Panc1 (cell line): ENCODE results near the gene DDX20. TPM values are rescaled to one million over a fixed set of nuclear protein-coding genes. Genes with fewer than 3 reads are reported as not detected.

Experiments
- ATAC-seq: fragments of 200-7000 bp; cut with Tn5 transposase; 2 replicates; pipeline ENCODE4 v1.9.1; 2020; ENCODE audit warnings: mild to moderate bottlenecking, moderate library complexity
- BruUV-seq: library from RNA; stranded (reverse); fragments of 400-500 nt; replicated peaks from 2 replicates; lab custom pipeline; 2021; lab: Mats Ljungman, UMichigan
- CTCF ChIA-PET: fragments of 300-600 bp; sonication (Branson Sonifier 250); formaldehyde crosslinking; loops from one replicate; lab custom pipeline; 2022; ENCODE audit warnings: antibody characterized with exemption; lab: Charles Lee
- POLR2A ChIA-PET: fragments of 300-600 bp; sonication (Branson Sonifier 250); formaldehyde crosslinking; loops from one replicate; lab custom pipeline; 2022; ENCODE audit warnings: antibody characterized with exemption; lab: Charles Lee
- DNase-seq: peaks from one replicate; pipeline ENCODE4 v3.0.0-alpha.2; 2010; ENCODE audit warnings: low read depth, low spot score
- H3K27ac ChIP-seq: 2 replicates; pipeline ENCODE4 v1.5.1; 2011; ENCODE audit warnings: mild to moderate bottlenecking, low read length, inconsistent platforms
- H3K27me3 ChIP-seq: fragments of 200-500 bp; sonication (Bioruptor generic); 2 replicates; pipeline ENCODE4 v1.6.0; 2014; ENCODE audit warnings: low read length, inconsistent platforms; ENCODE audit not compliant: control insufficient read depth, insufficient read depth
- H3K36me3 ChIP-seq: fragments of 200-500 bp; sonication (Bioruptor generic); 2 replicates; pipeline ENCODE4 v1.5.1; 2014; ENCODE audit warnings: inconsistent platforms, mild to moderate bottlenecking, low read length, moderate library complexity; ENCODE audit not compliant: control insufficient read depth, insufficient read depth
- H3K4me1 ChIP-seq: 2 replicates; pipeline ENCODE4 v1.5.1; 2011; ENCODE audit warnings: inconsistent platforms, mild to moderate bottlenecking, low read length, moderate library complexity; ENCODE audit not compliant: control insufficient read depth, insufficient read depth
- H3K4me3 ChIP-seq, 2 experiments: 2 replicates each; pipeline ENCODE4 v1.5.1; 2011 to 2012; ENCODE audit warnings: low read depth in 2 of 2, low read length in 2 of 2, mild to moderate bottlenecking in 2 of 2, inconsistent platforms in 1 of 2, moderate library complexity in 1 of 2
- H3K9me3 ChIP-seq: fragments of 200-500 bp; sonication (Bioruptor generic); 2 replicates; pipeline ENCODE4 v1.5.1; 2014; ENCODE audit warnings: low read depth, mild to moderate bottlenecking, inconsistent platforms, low read length, moderate library complexity; ENCODE audit not compliant: control insufficient read depth, insufficient read depth
- CTCF ChIP-seq: fragments of 450-650 bp; IDR thresholded peaks from 2 replicates; pipeline ENCODE4 v1.5.1; 2017; ENCODE audit warnings: mild to moderate bottlenecking
- POLR2AphosphoS5 ChIP-seq: IDR thresholded peaks from 2 replicates; pipeline ENCODE4 v1.6.1; 2012; ENCODE audit warnings: mild to moderate bottlenecking, low read depth, low read length, moderate library complexity
- SIN3A ChIP-seq: IDR thresholded peaks from 2 replicates; pipeline ENCODE4 v1.6.1; 2012; ENCODE audit warnings: low read depth, mild to moderate bottlenecking, low read length, moderate library complexity, borderline replicate concordance; ENCODE audit not compliant: insufficient read depth
- TCF7L2 ChIP-seq: IDR thresholded peaks from 2 replicates; pipeline ENCODE4 v1.6.1; 2011; ENCODE audit warnings: mild to moderate bottlenecking, low read depth, low read length, inconsistent platforms
- in situ Hi-C: cut with HindIII; loops from 2 replicates; pipeline ENCODE4 v1.10.0; 2016; ENCODE audit warnings: low sequenced_read_pairs, low pct_unique_long_range_greater_than_20kb
- intact Hi-C: fragments of 100-400 bp; cut with micrococcal nuclease; formaldehyde crosslinking; loops from one replicate; pipeline ENCODE4 v1.10.0; 2022; ENCODE audit not compliant: unreplicated experiment
- total RNA-seq: library from RNA; stranded (reverse); gene quantifications from one replicate; pipeline ENCODE4 v1.2.1, GENCODE V29; 2021; ENCODE audit not compliant: unreplicated experiment
- TF ChIP-seq, protein P1 (sequence below), 2 experiments: IDR thresholded peaks; 2 replicates each; pipeline ENCODE4 v1.6.1; 2011 to 2012; ENCODE audit warnings: low read depth in 2 of 2, control low read depth in 1 of 2, low read length in 1 of 2, mild to moderate bottlenecking in 1 of 2, moderate library complexity in 1 of 2; ENCODE audit not compliant: insufficient read depth in 1 of 2

The DDX20 gene
- total RNA-seq, 1 experiment from 2014 or later: 9.1 TPM

DNA sequence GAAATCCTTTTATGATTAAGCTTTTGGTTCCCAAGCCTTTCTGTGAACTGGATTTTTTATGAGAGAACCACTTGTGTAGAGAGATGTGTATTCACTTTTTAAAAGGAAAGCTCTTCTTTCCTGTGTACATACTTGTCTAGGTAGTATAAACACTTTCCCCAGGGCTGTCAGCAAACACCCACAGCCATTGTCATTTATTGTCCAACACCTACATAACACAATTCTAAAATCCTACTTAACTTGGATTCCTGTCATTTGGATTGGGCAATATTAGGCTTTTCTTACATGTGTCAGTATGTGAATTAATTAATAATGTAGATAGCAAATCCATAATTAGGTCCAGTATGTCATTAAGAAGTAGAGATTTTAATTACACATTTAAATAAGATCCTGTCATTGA is 12.3 kb downstream of the DDX20 start:
- no peak for ATAC-seq

GRCh38 chr1:111768625-111769024 is 12.9 kb downstream of the DDX20 start:
- BruUV-seq: no TSS peak
- DNase-seq (no peak), ATAC-seq (no peak)
- Histone ChIP-seq H3K36me3 (peaks cover 5% of the 10 kb centered on the region; the same call in 1 of the 2 replicates), H3K27me3 (no peaks in the 10 kb centered on the region), H3K4me1 (no peaks in the 10 kb centered on the region), H3K27ac (no peak overlapping the region), H3K4me3 (no peak overlapping the region), H3K9me3 (no peaks in the 10 kb centered on the region)
- CTCF ChIA-PET: no interaction called here
- TF ChIP-seq TCF7L2: no peak
- no peak for TF ChIP-seq SIN3A
- TF ChIP-seq, protein P1, sequence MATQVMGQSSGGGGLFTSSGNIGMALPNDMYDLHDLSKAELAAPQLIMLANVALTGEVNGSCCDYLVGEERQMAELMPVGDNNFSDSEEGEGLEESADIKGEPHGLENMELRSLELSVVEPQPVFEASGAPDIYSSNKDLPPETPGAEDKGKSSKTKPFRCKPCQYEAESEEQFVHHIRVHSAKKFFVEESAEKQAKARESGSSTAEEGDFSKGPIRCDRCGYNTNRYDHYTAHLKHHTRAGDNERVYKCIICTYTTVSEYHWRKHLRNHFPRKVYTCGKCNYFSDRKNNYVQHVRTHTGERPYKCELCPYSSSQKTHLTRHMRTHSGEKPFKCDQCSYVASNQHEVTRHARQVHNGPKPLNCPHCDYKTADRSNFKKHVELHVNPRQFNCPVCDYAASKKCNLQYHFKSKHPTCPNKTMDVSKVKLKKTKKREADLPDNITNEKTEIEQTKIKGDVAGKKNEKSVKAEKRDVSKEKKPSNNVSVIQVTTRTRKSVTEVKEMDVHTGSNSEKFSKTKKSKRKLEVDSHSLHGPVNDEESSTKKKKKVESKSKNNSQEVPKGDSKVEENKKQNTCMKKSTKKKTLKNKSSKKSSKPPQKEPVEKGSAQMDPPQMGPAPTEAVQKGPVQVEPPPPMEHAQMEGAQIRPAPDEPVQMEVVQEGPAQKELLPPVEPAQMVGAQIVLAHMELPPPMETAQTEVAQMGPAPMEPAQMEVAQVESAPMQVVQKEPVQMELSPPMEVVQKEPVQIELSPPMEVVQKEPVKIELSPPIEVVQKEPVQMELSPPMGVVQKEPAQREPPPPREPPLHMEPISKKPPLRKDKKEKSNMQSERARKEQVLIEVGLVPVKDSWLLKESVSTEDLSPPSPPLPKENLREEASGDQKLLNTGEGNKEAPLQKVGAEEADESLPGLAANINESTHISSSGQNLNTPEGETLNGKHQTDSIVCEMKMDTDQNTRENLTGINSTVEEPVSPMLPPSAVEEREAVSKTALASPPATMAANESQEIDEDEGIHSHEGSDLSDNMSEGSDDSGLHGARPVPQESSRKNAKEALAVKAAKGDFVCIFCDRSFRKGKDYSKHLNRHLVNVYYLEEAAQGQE (IDR thresholded peaks at IDR 0.05; ENCODE audit: insufficient read depth in 1 of 2, low read depth in 2 of 2, low read length in 1 of 2): no peak
- POLR2A ChIA-PET: interaction anchor here (0.6 kb wide), 2 partner anchors 315 to 772 kb away, joined by 3 to 4 read pairs; no protein-coding TSS in a partner anchor
- intact Hi-C loops (loop anchor here (2.0 kb wide), 1 partner anchor 54 kb away; no protein-coding TSS in a partner anchor), in situ Hi-C loops (no loop called here)

More for the DNA sequence above, 12.3 kb downstream of the DDX20 start:
- CTCF ChIA-PET: no interaction called here
- intact Hi-C loops: loop anchor here (2.0 kb wide), 1 partner anchor 53 kb away; no protein-coding TSS in a partner anchor
- BruUV-seq: no TSS peak
- Histone ChIP-seq H3K4me1 (no peaks in the 10 kb centered on the region), H3K27ac (no peak overlapping the region), H3K9me3 (no peaks in the 10 kb centered on the region), H3K4me3 (no peak overlapping the region), H3K27me3 (no peaks in the 10 kb centered on the region), H3K36me3 (peaks cover 6% of the 10 kb centered on the region; the same call in 1 of the 2 replicates)
- TF ChIP-seq SIN3A: no peak
- no peak for TF ChIP-seq POLR2AphosphoS5
- TF ChIP-seq TCF7L2: no peak
- in situ Hi-C loops: no loop called here
- DNase-seq: no peak
- POLR2A ChIA-PET: interaction anchor here (0.6 kb wide), 3 partner anchors 66 to 772 kb away, joined by 3 to 4 read pairs (median 3); no protein-coding TSS in a partner anchor

DNA sequence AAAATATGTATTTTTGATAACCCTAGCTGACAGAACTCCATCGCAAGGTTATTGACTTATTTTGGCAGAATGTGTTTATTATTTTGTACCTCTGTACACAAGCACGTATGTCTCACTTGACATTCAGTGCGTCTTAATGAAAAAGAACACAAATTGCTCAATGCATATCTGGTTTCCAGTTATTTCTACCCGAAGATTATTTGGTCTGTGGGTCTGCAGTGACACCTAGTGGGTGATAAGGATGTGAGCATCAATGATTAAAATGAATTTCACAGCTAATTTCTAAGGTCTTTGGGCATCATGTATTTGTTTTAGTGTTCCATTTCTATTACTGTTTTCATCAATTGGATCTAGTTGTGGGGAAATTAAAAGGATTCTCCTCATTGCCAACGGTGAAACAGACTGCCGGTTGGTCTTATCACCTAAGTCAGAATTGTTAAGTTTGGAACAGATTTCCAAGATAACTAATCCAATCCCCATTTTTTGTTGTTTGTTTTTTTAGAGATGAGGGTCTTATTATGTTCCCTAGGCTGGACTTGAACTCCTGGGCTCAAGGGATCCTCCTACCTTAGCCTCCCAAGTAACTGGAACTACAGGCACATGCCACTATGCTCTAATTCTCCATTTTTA is 13.9 kb downstream of the DDX20 start:
- DNase-seq (peak; percentile 18), ATAC-seq (no peak)
- Histone ChIP-seq H3K4me3 (no peak overlapping the region), H3K9me3 (no peaks in the 10 kb centered on the region), H3K27ac (no peak overlapping the region), H3K27me3 (no peaks in the 10 kb centered on the region), H3K36me3 (peaks cover 3% of the 10 kb centered on the region; the same call in 1 of the 2 replicates), H3K4me1 (no peaks in the 10 kb centered on the region)
- TF ChIP-seq SIN3A (no peak), TCF7L2 (no peak), CTCF (peak; percentile 68; the same call in 1 of the 2 replicates)
- POLR2A ChIA-PET: no interaction called here
- CTCF ChIA-PET: interaction anchor here (0.6 to 1.0 kb wide), 4 partner anchors 53 to 658 kb away, joined by 3 to 5 read pairs (median 4); no protein-coding TSS in a partner anchor
- no TSS peak for BruUV-seq
- intact Hi-C loops (loop anchor here (2.0 kb wide), 1 partner anchor 55 kb away; no protein-coding TSS in a partner anchor), in situ Hi-C loops (no loop called here)
